ENCODE data around the gene CA5A.

- no peak for TF ChIP-seq CTCF (IDR thresholded peaks at IDR 0.05)
- no peak for TF ChIP-seq POLR2A (IDR thresholded peaks at IDR 0.05)
These were observed 18.8 kb downstream of the CA5A start for GRCh38 chr16:87917503-87917902.

All from uterus (tissue), 2 donors.